DMS53 treated with DMSO at 0.1 percent for 48 hours (cell line): Measurements from ENCODE around the gene GLYATL3.

Experiments
- DNase-seq: peaks from one replicate; lab custom pipeline; 2025; ENCODE audit not compliant: unreplicated experiment; lab: John Stamatoyannopoulos, UW

The GLYATL3 gene

DNA sequence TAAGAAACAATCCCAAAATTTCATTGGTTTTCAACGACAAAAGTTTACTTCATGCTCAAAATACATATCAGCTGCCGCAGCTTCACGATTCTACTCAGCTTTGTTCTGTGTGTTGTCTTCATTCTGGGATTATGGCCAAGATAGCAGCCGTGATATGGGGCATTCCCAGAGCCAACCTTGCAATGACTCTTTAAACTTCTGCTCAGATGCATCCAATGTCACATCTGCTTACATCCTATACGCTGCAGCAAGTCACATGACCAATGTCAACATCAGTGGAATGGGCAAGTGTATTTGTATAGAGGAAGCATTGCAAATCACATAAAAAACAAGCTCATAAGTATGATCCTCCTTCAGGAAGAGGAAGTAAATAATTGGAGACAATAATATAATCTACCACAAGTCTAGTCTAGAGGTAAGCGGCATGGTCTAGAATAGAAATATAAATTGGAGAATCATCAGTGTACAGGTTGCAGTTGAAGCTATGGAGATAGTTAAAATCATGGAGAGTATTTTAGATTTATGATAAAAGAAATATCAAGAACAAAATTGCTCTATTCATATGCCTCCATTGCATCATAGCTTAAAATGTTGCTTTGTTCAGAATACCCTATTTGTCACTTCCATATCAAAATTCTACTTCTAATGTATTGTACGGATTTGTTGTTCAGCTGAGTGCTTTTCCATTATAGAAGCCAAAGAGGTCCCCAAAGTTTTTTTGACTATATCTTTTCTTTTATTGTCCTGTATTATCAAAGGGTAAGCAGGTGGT, 43.5 kb downstream of the GLYATL3 start:
- DNase-seq, result peak; percentile 65

DNA sequence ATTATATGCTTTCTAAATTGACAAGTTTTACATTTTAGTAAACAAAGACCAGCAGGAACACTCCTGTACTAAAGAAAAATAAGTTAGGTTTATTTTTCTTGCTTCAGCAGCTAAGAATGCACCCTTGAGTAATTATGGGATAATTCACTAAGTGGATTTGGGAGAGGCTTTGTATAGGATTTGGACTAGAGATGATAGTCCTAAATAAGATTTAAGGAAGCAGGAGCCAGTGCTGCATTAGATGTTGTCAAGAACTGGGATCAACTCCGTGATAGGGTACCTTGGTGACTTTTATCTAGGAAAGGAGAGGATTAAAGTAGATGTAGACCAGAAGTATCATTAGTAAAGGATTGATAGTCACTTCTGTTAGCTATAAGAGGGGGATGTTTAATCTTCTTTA, 46.6 kb downstream of the GLYATL3 start:
- DNase-seq, result no peak

DNA sequence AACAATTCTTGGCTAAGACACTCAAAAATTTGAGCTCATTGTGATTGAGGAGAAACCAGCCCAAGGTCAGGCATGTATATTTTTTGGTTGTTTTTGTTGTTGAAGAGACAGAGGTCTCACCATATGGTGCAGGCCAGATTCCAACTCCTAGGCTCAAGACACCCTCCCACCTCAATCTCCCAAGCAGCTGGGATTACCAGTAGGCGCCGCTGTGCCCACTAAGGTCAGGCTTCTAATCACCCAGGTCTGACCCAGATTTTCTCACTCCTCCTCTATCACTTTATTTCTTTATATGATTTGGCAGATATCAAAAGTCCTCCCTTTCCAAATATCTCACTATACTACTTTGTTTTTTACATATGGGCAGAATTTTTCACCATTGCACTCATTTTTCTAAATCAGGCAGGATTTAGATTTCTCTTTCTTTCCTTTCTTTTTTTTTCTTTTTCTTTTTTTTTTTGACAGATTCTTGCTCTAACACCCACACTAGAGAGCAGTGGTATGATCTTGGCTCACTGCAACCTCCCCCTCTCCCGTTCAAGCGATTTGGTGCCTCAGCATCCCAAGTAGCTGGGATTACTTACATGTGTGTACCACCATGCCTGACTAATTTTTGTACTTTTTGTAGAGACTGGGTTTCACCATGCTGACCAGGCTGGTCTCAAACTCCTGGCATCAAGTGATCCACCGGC, 49.0 kb downstream of the GLYATL3 start:
- no peak for DNase-seq

DNA sequence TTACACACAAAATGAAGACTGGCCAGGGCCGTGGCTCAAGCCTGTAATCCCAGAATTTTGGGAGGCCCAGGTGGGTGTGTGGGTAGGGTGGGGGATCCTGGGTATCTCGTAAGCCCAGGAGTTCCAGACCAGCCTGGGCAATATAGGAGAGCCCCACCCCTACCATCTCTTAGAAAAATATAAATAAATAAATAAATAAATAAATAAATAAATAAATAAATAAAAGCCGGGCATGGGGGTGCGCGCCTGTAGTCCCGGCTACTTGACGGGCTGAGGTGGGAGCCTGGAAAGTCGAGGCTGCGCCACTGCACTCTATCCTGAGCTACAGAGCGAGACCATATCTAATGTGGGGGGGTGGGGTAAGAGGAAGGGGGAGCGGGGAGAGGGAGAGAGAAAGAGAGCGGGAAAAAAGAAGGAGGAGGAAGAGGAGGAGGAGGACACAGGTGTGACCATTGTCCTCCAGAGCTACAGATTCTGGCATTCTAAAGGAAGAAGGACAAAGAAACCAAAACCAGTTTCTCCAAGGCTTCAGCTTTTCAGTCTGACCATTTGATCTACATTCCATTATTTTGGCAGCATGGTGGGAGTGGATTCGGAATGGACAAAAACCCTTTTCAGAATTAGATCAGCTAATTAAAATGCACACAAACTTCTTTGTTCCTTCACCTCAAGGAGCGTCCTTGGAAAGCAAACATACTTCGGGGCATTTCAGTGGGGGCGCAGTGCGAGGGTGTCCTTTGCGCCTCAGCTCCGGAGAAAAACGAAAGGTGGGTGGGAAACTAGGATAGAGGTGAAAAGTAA, 50.2 kb downstream of the GLYATL3 start:
- DNase-seq, result no peak

DNA sequence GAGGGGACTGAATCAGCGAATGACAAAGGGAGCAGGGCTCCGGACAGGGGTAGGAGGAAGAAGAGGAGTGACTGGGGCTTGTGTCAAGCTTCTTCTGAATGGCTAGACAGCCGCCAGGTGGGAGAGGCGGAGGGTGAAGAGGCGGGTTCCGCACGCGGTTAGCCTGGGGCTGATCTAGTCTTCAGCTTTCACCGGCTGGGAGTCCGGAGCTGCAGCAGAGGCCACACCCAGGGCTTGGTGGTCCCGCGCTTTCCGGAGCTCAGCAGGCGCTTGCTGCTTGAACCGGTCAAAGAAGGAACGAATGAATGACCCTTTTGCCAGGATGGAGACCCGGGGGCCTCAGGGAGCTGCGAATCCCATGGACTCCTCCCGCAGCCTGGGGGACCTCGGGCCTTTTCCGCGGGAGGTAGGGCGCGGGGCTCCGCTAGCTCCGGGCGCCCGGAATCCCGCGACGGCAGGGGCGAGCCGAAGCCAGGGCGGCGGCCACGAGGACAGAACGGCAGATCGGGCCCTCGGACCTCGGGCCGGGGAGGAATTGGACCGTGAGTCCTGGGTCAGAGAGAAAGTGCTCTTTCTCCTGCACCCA, 50.9 kb downstream of the GLYATL3 start, which contains the start of gene C6orf141:
TSS of gene C6orf141 (plus strand) at position 177 of the 586 bp plus-strand sequence. CDS start at position 302, 125 bp downstream.
- DNase-seq, result peak; percentile 48

DNA sequence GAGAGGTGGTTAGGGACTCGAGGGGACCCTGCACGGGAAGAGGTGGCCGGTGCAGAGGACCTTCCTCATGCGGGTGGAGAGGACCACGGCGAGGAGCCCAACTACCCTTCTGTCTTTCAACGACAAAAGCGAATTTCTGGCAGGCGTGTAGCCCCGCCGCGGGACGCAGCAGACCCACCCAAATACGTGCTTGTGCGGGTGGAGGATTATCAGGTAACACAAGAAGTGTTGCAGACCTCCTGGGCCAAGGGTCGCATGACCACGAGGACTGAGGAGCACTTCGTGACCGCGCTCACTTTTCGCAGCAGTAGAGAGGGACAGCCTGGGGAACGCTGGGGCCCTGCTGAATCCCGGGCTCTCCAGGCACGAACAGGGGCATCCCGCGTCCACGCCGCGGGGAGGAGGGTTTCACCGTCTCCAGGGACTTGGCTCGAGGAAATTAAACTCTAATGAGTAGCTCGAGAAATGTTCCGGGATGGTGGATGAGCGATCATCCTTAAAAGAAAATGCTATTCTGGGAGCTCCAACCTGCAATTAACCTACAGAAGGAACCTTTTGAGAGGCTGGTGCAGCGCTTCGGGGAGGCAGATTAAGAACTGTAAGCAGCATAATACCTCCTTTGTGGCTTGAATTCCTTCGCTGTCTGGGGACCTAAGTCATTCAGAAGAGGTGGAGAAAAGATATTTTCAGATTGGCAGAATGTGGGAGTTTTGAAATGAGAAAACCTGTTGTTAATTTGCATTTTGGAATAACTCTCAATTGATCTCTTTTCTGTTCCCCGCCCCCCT, 51.5 kb downstream of the GLYATL3 start:
- DNase-seq, result peak; percentile 46

DNA sequence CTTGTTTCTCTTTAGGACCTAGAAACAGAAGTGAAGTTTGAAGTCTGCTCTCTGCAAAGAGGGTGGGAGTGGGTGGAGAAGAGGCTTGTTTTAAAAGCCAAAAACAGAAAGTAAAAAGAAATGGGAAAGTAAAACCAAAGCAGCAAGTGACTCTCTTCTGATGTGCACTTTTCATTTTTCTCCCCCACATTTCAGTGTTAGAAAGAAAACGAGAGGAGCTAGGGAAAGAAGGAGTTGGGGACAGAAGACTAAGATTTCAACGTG, 52.1 kb downstream of the GLYATL3 start:
- no peak for DNase-seq

DNA sequence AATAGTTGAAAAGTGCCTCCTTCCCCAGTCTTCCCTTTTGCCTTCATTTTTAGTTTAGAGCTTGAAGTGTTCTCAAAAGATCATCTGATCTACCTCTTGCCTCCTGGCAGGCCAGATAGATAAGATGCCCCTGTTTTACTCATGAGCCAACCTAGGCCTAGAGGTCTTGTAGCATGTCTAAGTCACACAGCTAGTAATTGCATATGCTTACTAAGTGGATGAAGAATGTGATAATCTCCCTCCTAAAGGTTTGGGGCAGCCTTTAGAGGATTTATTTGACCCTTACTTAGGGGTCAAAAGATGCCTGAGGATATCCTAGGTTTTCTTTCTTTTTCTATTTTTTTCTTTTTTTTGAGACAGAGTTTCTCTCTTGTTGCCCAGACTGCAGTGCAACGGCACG, 52.9 kb downstream of the GLYATL3 start:
- no peak for DNase-seq

DNA sequence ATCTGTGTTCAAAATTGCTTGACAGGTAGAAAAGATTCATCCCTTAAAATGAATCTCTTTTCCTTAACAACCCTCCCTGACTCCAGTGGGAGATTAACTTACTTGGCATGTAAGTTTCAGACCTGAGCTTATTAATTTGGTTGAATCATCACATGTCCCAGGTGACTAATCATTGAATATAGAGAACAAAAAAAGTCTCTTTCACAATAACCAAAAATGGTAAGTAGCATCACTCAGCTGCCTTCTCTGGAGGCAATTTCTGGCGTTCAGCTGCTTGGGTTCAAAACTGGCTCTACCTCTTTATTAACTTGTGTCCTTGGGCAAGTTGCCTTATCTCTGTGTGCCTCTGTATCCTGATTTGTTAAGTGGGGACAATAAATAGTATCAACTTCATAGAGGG, 53.7 kb downstream of the GLYATL3 start:
- no peak for DNase-seq

DNA sequence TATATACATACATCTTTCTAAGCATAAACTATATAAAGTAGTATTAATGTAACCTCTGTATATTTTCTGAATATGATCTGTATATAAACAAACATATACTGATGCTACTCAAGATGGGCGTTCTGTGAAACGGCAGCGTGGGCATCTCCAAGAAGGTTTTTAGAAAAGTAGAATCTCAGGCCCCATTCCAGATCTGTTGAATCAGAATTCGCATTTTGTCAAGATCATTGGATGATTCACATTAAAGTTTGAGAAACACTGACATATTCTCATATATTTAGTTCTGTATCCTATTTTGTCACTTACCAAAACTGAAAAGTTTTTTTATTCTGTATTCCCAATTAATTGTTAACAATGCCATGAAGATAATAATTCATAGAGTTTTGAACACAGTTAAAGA, 56.2 kb downstream of the GLYATL3 start:
- no peak for DNase-seq

DNA sequence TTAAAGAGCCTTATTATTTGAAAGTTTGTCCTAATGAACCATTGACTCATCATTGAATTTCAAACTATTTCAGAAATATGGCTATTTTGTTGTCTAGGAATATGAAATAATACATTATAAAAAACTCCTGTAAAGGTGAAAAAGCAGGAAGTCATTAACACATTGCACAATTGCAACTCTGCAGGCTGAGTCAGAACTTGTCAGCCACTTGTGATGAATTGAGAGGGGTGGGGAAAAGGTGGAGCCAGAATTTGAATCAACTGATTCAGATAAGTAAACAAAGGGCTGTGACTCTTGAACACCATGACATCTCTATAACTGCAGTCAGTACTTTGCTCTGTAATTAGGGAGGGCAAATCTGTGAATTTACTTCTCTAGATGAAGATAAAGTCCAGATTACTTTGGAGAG, 56.7 kb downstream of the GLYATL3 start:
- peak; percentile 88 for DNase-seq

DNA sequence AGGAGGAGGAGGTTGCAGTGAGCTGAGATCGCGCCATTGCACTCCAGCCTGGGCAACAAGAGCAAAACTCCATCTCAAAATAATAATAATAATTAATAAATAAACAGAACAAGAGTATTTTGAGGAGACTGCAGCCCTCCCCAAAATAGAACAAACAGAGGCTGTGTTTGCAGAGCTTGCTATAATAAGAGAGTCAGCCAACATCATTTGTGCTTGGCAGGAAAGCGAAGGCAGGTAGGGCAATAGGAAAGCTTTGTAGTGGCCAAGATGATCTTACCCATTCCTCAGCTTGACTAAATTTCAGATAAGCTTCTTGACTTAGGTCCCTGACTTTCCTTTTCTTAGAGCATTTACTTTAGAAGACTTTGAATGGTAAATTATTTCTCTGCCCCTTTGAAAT, 57.5 kb downstream of the GLYATL3 start:
- no peak for DNase-seq

DNA sequence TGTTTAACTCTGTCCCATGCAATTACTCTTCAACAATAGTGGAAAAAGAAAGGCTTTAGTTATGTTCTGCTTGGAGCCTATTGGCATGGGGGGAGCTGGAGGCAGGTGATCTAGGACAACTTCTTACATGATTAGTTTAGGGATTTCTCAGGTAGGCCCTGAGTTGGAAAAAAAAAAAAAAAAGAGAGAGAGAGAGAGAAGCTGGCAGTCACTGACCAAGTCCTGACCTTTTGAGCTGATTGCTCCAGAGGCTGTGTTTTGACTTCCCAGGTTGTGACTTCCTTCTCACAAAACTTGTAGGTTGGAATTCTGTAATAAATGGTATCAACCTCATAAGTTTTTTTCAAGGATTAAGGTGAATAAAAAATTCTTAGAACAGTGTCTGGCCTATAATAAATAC, 58.5 kb downstream of the GLYATL3 start:
- DNase-seq, result no peak

DNA sequence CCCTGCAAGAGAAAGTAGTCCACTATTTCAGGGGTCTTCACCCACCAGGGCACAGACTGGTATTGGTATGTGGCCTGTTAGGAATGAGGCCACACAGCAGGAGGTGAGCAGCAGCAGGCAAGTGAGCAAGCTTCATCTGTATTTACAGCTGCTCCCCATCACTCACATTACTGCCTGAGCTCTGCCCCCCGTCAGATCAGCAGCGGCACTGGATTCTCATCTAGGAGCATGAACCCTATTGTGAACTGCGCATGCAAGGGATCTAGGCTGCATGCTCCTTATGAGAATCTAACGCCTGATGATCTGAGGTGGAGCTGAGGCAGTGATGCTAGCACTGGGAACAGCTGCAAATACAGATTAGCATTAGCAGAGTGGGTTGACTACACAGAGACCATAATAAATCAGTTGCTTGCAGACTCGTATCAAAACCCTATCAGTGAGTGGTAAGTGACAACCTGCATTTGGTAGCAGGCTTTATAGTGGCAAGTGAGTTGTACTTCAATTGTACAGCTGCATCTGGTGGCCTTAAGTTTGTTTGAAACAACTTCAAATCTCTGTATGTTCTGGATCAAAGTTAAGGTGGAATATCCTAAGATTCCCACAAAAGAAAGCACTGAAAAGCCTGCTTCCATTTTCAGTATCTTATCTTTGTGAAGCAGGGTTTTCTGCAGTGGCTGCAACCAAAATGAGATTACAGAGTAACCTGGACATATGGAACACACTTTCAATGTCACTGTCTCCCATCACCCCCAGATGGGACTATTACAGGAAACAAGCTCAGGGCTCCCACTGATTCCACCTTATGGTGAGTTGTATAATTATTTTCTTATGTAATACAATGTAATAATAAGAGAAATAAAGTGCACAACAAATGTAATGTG, 63.5 kb downstream of the GLYATL3 start:
- DNase-seq, result no peak

DNA sequence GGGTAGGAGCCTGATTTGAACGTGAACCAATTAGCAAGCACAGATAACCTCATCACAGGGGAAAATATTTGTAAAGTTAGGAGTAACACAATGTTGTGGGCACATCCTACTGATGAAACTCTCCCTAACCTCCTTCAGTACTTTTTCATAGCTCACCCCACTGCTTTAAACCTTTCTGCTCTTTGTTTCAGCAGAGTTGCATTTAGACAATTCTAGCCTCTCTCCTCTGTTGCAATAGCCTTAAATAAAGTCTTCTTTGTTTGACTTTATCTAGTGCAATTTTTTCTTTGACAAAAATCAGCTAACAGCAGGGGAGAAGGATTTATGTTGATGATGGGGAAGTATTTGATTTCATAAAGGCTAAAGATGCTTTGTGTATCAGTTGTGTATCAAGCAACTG, 64.8 kb downstream of the GLYATL3 start:
- no peak for DNase-seq

DNA sequence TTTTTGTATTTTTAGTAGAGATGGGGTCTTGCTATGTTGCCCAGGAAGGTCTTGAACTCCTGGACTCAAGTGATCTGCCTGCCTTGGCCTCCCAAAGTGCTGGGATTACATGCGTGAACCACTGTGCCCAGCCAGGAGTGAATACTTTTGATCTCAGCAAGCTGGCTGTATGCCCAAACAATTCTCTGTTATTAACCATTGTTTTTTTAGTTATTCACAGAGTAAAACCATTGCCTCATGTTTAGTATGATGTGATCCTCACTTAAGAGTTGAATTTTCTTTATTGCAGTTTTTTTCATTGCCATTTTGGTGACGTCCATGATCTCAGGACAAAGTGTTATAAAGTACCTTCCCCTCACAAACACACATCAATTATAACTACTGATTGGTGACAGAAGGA, 65.5 kb downstream of the GLYATL3 start:
- no peak for DNase-seq

DNA sequence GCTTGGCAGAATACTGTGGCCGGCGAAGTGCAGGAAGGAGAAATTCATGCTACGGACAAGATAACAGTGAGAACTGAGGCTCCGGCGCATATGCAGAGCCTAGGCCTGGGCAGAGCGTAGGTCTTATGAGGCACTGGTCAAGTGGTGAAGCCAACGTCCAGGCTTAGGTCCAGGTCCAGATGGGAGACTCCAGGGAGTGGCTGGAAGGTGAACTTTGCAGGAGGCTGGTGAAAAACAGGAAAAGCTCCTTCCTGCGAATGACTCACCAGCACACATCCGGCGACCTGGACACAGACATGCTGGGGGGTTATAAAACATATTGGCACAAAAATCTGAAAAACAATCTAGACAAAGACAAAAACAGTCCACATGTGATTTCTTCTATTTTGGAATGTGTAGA, 66.1 kb downstream of the GLYATL3 start:
- DNase-seq, result peak; percentile 8

DNA sequence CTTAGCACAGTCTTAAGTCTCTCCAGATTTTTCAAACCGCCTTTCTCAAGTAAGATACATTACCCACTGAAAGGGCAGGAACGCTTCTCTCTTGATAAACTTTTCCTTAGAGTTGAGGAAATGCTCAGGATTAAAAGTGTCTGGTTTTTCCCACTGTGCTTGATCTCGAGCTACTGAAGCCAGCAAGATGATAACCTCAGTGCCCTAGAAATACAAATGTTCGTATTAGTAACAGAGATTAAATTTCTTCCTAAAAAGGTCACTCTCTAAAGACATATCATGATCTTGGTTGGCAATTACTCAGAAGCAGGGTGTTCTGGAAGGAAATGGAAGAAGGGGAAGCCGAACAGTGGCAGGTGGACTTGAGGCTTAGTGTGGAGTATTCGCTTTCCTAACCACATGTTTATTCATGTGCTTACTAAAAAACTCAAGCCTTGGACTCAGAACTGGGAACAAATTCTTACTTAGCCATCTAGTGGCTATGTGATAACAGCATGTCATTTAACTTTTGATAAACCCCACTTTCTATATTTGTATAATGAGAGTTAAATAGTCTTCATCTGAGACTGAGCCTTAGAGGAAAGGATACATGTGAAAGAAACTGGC, 70.9 kb downstream of the GLYATL3 start:
- peak; percentile 5 for DNase-seq

DNA sequence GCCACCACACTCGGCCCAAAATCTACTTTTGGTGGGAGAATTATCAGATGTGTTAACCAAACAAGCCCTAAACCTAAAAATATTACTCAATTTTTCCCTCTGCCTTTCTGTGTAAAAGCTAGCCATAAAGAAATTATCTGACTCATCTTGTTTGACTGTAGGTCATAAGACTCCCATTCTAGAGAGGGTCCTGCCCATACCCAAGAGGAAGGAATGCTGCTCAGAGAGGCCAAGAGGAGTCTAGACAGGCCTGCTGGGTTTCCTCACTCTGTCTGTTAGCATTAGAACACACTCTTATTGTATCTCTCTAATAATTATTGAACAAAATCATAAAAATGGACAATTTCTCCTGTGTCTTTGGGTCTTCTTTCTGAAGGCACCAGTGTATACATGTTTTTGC, 76.9 kb downstream of the GLYATL3 start:
- DNase-seq, result no peak
